Lung (tissue), 12 donors: ENCODE data around the gene PPP4C. TPM values are rescaled to one million over a fixed set of nuclear protein-coding genes. Genes with fewer than 3 reads are reported as not detected.

Source experiments
- ATAC-seq: fragments of 200-7000 bp; cut with Tn5 transposase; one replicate; pipeline ENCODE4 v1.9.1; 2020; ENCODE audit warnings: moderate number of reproducible peaks; ENCODE audit not compliant: insufficient read depth, low FRiP score
- DNase-seq, 3 donors: peaks; one replicate each; pipeline ENCODE4 v3.0.0-alpha.2; 2013 to 2017
- H3K27ac ChIP-seq, 2 donors: one replicate each; pipeline ENCODE4 v1.5.1; 2013; ENCODE audit warnings: mild to moderate bottlenecking in 2 of 2, moderate library complexity in 2 of 2, control low read depth in 1 of 2, inconsistent platforms in 1 of 2, low read depth in 1 of 2, low read length in 1 of 2
- H3K27me3 ChIP-seq, 3 donors: one replicate each; pipeline ENCODE4 v1.5.1; 2013; ENCODE audit warnings: low read length in 2 of 3; ENCODE audit not compliant: control insufficient read depth in 3 of 3, insufficient read depth in 3 of 3
- H3K36me3 ChIP-seq, 4 donors: one replicate each; pipeline ENCODE4 v1.5.1; 2013; ENCODE audit warnings: low read length in 4 of 4, mild to moderate bottlenecking in 1 of 4, moderate library complexity in 1 of 4; ENCODE audit not compliant: control insufficient read depth in 4 of 4, insufficient read depth in 4 of 4
- H3K4me1 ChIP-seq, 5 donors: one replicate each; pipeline ENCODE4 v1.5.1; 2013; ENCODE audit warnings: low read length in 5 of 5, mild to moderate bottlenecking in 2 of 5, moderate library complexity in 1 of 5; ENCODE audit not compliant: control insufficient read depth in 5 of 5, insufficient read depth in 5 of 5
- H3K4me3 ChIP-seq: one replicate; pipeline ENCODE4 v1.5.1; 2013; ENCODE audit warnings: mild to moderate bottlenecking, control low read depth, moderate library complexity
- H3K9ac ChIP-seq, 2 donors: one replicate each; pipeline ENCODE4 v1.5.1; 2013; ENCODE audit warnings: low read length in 2 of 2, control low read depth in 1 of 2; ENCODE audit not compliant: insufficient read depth in 1 of 2
- H3K9me3 ChIP-seq, 4 donors: one replicate each; pipeline ENCODE4 v1.5.1; 2013; ENCODE audit warnings: low read length in 3 of 4, mild to moderate bottlenecking in 1 of 4, moderate library complexity in 1 of 4; ENCODE audit not compliant: control insufficient read depth in 4 of 4, insufficient read depth in 3 of 4
- WGBS, 2 donors: extraction: QIAGEN DNeasy Blood & Tissue Kit; methylation state at CpG; one replicate each; pipeline ENCODE4 v1.1.7; 2013; 5-methylcytosine and 5-hydroxymethylcytosine counted together
- polyA plus RNA-seq, 2 donors: library from polyadenylated mRNA; stranded (reverse); fragments of 200-250 nt; gene quantifications; one replicate each; pipeline ENCODE4 v1.2.1, GENCODE V29; 2013
- total RNA-seq, 2 donors: library from RNA; depleted of rRNA in 1 of 2; stranded (reverse); fragments of >200 nt in 1 of 2; gene quantifications; one replicate each; pipeline ENCODE4 v1.2.1, GENCODE V29; 2014 to 2021
- TF ChIP-seq, protein P1 (sequence below): IDR thresholded peaks from 2 replicates; pipeline ENCODE4 v1.5.1; 2012; ENCODE audit warnings: mild to moderate bottlenecking; ENCODE audit errors: control extremely low read depth, extremely low read depth
- donor health status: control.
- donor health status: control.
- donor health status: Bipolar disorder and iron deficiency.
- donor health status: healthy.
- donor health status: DM: yes; HTN: yes; CAD: no.

PPP4C gene
- total and polyA plus RNA-seq, 4 donors: 51.7 to 143 (median 102) TPM

DNA sequence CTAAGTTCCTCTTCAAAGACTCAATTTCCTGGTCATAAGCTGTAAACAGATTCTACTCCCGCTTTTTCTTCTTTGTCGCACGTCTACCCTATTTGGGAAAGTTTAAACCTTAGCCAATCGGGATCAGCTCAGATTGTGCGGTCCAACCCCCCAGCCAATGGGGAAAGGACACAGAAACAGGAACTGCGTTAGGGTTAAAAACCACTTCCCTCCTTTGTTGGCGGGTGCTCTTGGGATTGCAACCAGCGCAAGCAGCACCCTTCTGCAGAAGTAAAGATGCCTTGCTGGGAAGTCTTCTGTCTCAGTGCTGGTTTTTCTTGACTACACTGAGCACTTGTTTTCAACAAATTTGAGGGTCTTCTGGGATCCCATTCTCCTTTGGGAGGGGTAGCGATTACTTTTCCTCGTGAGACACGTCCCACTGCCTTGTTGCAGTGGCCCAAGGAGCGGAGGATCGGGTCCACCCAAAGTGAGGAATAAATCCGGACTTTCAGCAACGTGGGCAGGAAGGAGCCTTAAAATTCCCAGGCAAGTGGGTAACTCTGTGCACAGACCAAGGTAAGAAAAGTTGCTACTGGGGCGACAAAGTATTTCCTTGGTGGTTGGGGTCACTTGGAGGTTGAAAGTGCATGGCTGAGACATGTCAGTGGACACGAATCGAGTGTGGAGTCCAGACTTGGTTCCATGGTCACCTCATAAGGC lies 21.2 kb downstream of the PPP4C start:
- DNase-seq: peak in 1 of 3 donors; percentile 22
- peaks cover 0 to 11% (median 3%) of the 10 kb centered on the region in 4 donors for H3K9me3 ChIP-seq
- 86 to 94% methylated on average over 18 of the region's 18 CpGs for WGBS, 2 donors
- ATAC-seq: no peak
- TF ChIP-seq, protein P1, sequence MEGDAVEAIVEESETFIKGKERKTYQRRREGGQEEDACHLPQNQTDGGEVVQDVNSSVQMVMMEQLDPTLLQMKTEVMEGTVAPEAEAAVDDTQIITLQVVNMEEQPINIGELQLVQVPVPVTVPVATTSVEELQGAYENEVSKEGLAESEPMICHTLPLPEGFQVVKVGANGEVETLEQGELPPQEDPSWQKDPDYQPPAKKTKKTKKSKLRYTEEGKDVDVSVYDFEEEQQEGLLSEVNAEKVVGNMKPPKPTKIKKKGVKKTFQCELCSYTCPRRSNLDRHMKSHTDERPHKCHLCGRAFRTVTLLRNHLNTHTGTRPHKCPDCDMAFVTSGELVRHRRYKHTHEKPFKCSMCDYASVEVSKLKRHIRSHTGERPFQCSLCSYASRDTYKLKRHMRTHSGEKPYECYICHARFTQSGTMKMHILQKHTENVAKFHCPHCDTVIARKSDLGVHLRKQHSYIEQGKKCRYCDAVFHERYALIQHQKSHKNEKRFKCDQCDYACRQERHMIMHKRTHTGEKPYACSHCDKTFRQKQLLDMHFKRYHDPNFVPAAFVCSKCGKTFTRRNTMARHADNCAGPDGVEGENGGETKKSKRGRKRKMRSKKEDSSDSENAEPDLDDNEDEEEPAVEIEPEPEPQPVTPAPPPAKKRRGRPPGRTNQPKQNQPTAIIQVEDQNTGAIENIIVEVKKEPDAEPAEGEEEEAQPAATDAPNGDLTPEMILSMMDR: no peak
- peaks cover 0 to 12% (median 10%) of the 10 kb centered on the region in 4 donors for H3K36me3 ChIP-seq
- peak overlapping the region in 1 of 2 donors; percentile 61 for H3K9ac ChIP-seq
- H3K27ac ChIP-seq: peak overlapping the region; percentile 82 to 96
- H3K4me3 ChIP-seq: no peak overlapping the region
- no peaks in the 10 kb centered on the region for H3K27me3 ChIP-seq
- H3K4me1 ChIP-seq: peaks cover 0 to 29% (median 10%) of the 10 kb centered on the region in 5 donors

DNA sequence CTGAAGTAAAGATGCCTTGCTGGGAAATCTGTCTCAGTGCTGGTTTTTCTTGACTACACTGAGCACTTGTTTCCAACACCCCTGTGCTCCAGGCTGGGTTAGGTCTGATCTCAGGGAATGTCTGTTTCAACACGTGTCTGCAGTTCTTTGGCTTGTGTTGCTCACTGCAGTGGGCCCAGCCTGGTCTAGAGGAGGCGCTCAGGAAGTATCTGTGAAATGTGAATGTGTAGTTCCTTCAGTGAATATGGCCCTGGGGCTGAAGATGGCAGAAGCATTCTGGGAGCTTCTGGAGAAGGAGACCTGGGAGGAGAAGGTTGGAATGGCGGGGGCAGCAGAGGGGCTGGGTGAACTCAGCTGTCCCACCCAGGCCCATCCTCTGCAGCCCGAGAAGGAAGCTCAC lies 28.3 kb downstream of the PPP4C start:
- H3K36me3 ChIP-seq: peaks cover 4 to 25% (median 10%) of the 10 kb centered on the region in 4 donors
- H3K9ac ChIP-seq: no peak overlapping the region
- peaks cover 0 to 2% (median 0%) of the 10 kb centered on the region in 5 donors for H3K4me1 ChIP-seq
- peaks cover 0 to 2% (median 0%) of the 10 kb centered on the region in 4 donors for H3K9me3 ChIP-seq
- ATAC-seq (no peak), DNase-seq (no peak)
- H3K4me3 ChIP-seq: no peak overlapping the region
- TF ChIP-seq, protein P1: no peak
- WGBS, 2 donors: 80 to 81% methylated on average over 4 of the region's 4 CpGs
- peak overlapping the region in 1 of 2 donors; percentile 21 for H3K27ac ChIP-seq
- no peaks in the 10 kb centered on the region for H3K27me3 ChIP-seq

DNA sequence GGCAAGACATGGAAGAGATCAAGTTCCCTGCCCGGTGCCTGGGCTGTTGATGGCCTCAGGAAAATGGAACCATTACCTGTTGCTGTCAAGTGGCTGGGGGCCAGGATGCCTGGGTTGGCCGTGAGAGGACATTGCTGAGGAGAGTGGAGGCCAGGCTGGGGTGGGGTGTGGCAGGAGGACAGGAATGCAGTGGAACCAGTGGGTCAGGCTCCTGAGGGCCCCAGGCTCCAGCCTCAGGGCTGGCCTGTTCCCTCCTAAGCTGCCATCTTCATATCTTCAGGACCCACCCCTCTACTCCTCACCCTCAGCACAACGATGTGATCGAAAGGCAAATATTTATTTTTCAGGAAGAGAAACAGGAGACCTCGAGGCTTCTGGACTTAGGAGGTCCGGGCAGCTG lies 28.7 kb downstream of the PPP4C start:
- H3K9me3 ChIP-seq: peaks cover 0 to 2% (median 0%) of the 10 kb centered on the region in 4 donors
- WGBS, 2 donors: 61 to 81% methylated on average over 6 of the region's 6 CpGs
- ATAC-seq (peak; percentile 41), DNase-seq (peak in 2 of 3 donors; percentile 44 to 45)
- H3K9ac ChIP-seq: no peak overlapping the region
- peaks cover 0 to 2% (median 0%) of the 10 kb centered on the region in 5 donors for H3K4me1 ChIP-seq
- no peak overlapping the region for H3K4me3 ChIP-seq
- H3K27me3 ChIP-seq: no peaks in the 10 kb centered on the region
- peaks cover 4 to 25% (median 10%) of the 10 kb centered on the region in 4 donors for H3K36me3 ChIP-seq
- peak overlapping the region in 1 of 2 donors; percentile 21 for H3K27ac ChIP-seq
- TF ChIP-seq, protein P1: no peak
